ENCODE measurements around the gene TTLL8. TPM values are rescaled to one million over a fixed set of nuclear protein-coding genes. Genes with fewer than 3 reads are reported as not detected.

TTLL8 gene
- total and polyA plus RNA-seq, 2 of the 8 experiments (the other 6 are each of a cell fraction or from before 2014, with no cell fraction given): not detected

DNA sequence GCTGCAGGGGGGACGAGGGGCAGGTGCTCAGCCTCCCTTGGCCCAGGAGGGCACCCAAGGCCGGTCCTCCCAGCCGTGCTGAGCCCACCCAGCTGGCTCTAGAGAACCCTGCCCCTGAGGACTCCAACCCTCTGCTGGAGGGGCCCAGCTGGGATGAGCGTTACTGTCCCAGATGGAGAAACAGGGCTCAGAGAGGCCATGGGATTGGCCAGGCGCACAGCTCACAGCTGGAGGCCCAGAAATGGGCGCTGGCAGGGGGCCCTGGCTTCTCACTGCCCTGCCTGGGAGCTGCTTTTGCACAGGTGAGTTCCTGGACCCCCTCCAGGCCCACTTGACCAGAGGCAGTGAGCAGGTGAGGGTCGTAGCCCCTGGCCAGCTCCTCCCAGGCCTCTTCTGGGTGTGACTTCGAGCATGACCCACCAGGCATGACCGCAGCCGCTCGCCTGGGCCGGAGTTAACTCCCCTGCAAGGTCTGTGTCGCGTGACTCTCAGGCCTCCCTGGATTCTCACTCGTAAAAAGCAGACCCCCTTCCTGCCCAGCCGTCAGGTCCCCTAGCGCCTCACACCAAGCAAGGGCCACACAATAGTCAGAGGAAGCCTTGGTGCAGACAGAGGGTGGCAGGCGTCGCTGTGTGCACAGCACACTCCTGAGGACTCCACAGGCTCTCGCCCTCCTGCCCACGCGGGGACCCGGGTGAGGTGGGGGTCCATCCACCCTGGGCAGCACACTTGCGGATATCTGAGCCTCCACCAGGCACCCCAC is 25.8 kb downstream of the TTLL8 start:
- ChIA-PET CTCF (ENCODE audit: partially characterized antibody) (interaction anchor here (1.0 to 3.9 kb wide), 6 partner anchors 20 to 100 kb away, joined by 3 to 54 read pairs (median 19); partner anchors contain the start of gene IL17REL), POLR2A (ENCODE audit: partially characterized antibody) (interaction anchor here (0.6 to 2.1 kb wide), 2 partner anchors 70 to 211 kb away, joined by 3 to 7 read pairs; no protein-coding TSS in a partner anchor)
- no peak for DNase-seq (ENCODE audit: low read depth in 1 of 2, low spot score in 2 of 2)
- TF ChIP-seq FOSL1 (IDR thresholded peaks at IDR 0.05; ENCODE audit: insufficient read depth, low read depth, low read length) (no peak), BRCA1 (IDR thresholded peaks at IDR 0.05; ENCODE audit: low read depth, low read length) (no peak), TCF12 (IDR thresholded peaks at IDR 0.05; ENCODE audit: low read depth, low read length) (no peak), GTF2F1 (IDR thresholded peaks at IDR 0.05; ENCODE audit: borderline replicate concordance, low read depth, low read length) (no peak), CEBPB (IDR thresholded peaks at IDR 0.05; ENCODE audit: low read depth, low read length) (no peak), TBP (IDR thresholded peaks at IDR 0.05; ENCODE audit: low read depth, low read length) (no peak), CBX8 (IDR thresholded peaks at IDR 0.05; ENCODE audit: borderline replicate concordance, low read depth, low read length) (no peak), SRF (IDR thresholded peaks at IDR 0.05; ENCODE audit: low read depth, low read length) (no peak)
- TF ChIP-seq, protein P1, sequence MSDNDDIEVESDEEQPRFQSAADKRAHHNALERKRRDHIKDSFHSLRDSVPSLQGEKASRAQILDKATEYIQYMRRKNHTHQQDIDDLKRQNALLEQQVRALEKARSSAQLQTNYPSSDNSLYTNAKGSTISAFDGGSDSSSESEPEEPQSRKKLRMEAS (IDR thresholded peaks at IDR 0.05): no peak
- TF ChIP-seq, protein P2, sequence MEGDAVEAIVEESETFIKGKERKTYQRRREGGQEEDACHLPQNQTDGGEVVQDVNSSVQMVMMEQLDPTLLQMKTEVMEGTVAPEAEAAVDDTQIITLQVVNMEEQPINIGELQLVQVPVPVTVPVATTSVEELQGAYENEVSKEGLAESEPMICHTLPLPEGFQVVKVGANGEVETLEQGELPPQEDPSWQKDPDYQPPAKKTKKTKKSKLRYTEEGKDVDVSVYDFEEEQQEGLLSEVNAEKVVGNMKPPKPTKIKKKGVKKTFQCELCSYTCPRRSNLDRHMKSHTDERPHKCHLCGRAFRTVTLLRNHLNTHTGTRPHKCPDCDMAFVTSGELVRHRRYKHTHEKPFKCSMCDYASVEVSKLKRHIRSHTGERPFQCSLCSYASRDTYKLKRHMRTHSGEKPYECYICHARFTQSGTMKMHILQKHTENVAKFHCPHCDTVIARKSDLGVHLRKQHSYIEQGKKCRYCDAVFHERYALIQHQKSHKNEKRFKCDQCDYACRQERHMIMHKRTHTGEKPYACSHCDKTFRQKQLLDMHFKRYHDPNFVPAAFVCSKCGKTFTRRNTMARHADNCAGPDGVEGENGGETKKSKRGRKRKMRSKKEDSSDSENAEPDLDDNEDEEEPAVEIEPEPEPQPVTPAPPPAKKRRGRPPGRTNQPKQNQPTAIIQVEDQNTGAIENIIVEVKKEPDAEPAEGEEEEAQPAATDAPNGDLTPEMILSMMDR (IDR thresholded peaks at IDR 0.05; ENCODE audit: control extremely low read depth in 1 of 3, insufficient read depth in 1 of 3, low read depth in 1 of 3, low read length in 3 of 3): no peak

More for the DNA sequence above, 25.8 kb downstream of the TTLL8 start:
- Histone ChIP-seq H3K4me1 (replicated peaks in 1 of 4; ENCODE audit: control insufficient read depth in 3 of 4, insufficient read depth in 4 of 4, low read length in 3 of 4) (peaks cover 0 to 3% (median 0%) of the 10 kb centered on the region in 4 experiments; a peak in 2 of 7 replicates), H2BK20ac (ENCODE audit: low read length) (no peak overlapping the region), H3K56ac (replicated peaks; ENCODE audit: insufficient read length, low read depth, low read length) (no peak overlapping the region), H2BK5ac (ENCODE audit: low read depth, low read length) (no peak overlapping the region), H4K20me1 (replicated peaks in 1 of 2; ENCODE audit: control insufficient read depth in 1 of 2, insufficient read depth in 2 of 2, low read length in 2 of 2) (no peaks in the 10 kb centered on the region), H3K23ac (ENCODE audit: insufficient read length) (no peak overlapping the region), H3K4me2 (ENCODE audit: insufficient read depth in 1 of 2, low read depth in 2 of 2, low read length in 2 of 2) (no peak overlapping the region), H3K79me2 (ENCODE audit: control insufficient read depth in 1 of 2, insufficient read depth in 2 of 2, low read length in 2 of 2) (no peaks in the 10 kb centered on the region), H3K27ac (ENCODE audit: low read depth, low read length) (no peak overlapping the region), H2BK120ac (replicated peaks; ENCODE audit: low read depth, low read length) (no peak overlapping the region), H3K79me1 (ENCODE audit: low read depth, low read length) (no peaks in the 10 kb centered on the region), H3K4ac (replicated peaks; ENCODE audit: insufficient read length, low read depth, low read length) (no peak overlapping the region), H4K91ac (replicated peaks; ENCODE audit: insufficient read length, low read length) (no peak overlapping the region), H2BK15ac (ENCODE audit: low read length) (no peak overlapping the region), H3K23me2 (ENCODE audit: low read depth, low read length) (peaks cover 2% of the 10 kb centered on the region; the same call in 1 of the 2 replicates), H3K4me3 (ENCODE audit: extremely low read depth in 1 of 4, insufficient read depth in 2 of 4, low read depth in 3 of 4, low read length in 4 of 4) (no peak overlapping the region), H3K27me3 (replicated peaks in 1 of 4; ENCODE audit: control insufficient read depth in 3 of 4, extremely low read depth in 1 of 4, insufficient read depth in 3 of 4, low read length in 3 of 4) (peaks cover 2 to 24% (median 11%) of the 10 kb centered on the region in 4 experiments; a peak in 6 of 7 replicates), H2AFZ (ENCODE audit: low read length) (no peak overlapping the region), H2AK5ac (ENCODE audit: low read depth, low read length) (no peak overlapping the region), H4K5ac (ENCODE audit: insufficient read length, low read depth, low read length) (no peak overlapping the region), H3K9me3 (ENCODE audit: insufficient read depth in 2 of 2, low read depth in 1 of 2, low read length in 1 of 2) (no peaks in the 10 kb centered on the region), H3K18ac (ENCODE audit: extremely low read depth, low read length) (no peak overlapping the region), H3K14ac (ENCODE audit: insufficient read length) (no peak overlapping the region), H3K9ac (replicated peaks in 1 of 4; ENCODE audit: extremely low read depth in 1 of 4, low read depth in 3 of 4, low read length in 3 of 4) (no peak overlapping the region), H4K8ac (ENCODE audit: extremely low read depth, insufficient read depth, low read length) (no peak overlapping the region), H3K36me3 (ENCODE audit: control insufficient read depth in 2 of 4, insufficient read depth in 4 of 4, low read length in 3 of 4) (no peaks in the 10 kb centered on the region), H2BK12ac (ENCODE audit: low read depth, low read length) (no peak overlapping the region)
- 89% methylated on average over 21 of the region's 24 CpGs; no CpG with 5 or more reads in 1 of the 2 experiments for WGBS, 2 experiments (ENCODE audit: extremely low coverage in 1 of 2, insufficient coverage in 1 of 2, insufficient read length in 1 of 2, insufficient replicate concordance in 2 of 2, low coverage in 1 of 2, low lambda C conversion rate in 2 of 2, missing lambda C conversion rate in 1 of 2)
- FAIRE-seq: no peak

Data from H1 (cell line).